ENCODE measurements around the gene TMEM182.

DNA sequence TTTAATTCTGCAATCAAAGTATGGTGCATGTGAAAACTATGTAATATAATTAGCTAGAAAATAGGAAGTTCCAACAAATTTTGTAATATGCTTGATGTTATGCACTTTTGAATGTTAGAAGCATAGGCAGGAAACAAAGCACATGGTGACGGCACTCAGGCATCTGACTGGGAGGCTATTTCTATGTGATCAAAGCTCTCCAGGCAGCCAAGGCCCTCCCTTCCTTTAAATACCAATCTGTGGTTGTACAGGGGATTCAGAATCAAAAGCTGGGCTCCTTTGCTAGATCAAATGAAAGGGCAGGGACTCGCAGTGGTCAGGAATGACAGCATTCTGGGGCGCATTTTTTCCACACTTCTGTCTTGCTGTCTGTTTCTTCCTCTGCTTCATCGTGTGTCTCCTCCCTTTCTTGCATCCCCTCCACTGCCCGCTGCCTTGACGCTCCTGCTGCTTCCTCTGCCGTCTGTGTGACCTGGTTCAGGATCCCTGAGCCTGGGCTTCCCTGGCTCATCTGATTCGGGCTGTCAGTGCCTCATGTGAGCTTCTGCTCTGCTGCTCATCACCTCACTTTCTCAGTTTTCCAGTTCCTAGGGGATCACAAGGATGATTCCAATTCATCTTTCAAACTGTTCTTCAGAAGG is 30.9 kb downstream of the TMEM182 start:
- TF ChIP-seq, protein P1, sequence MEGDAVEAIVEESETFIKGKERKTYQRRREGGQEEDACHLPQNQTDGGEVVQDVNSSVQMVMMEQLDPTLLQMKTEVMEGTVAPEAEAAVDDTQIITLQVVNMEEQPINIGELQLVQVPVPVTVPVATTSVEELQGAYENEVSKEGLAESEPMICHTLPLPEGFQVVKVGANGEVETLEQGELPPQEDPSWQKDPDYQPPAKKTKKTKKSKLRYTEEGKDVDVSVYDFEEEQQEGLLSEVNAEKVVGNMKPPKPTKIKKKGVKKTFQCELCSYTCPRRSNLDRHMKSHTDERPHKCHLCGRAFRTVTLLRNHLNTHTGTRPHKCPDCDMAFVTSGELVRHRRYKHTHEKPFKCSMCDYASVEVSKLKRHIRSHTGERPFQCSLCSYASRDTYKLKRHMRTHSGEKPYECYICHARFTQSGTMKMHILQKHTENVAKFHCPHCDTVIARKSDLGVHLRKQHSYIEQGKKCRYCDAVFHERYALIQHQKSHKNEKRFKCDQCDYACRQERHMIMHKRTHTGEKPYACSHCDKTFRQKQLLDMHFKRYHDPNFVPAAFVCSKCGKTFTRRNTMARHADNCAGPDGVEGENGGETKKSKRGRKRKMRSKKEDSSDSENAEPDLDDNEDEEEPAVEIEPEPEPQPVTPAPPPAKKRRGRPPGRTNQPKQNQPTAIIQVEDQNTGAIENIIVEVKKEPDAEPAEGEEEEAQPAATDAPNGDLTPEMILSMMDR (IDR thresholded peaks at IDR 0.05; ENCODE audit: low read length): no peak
- TF ChIP-seq EZH2 (IDR thresholded peaks at IDR 0.05; ENCODE audit: borderline replicate concordance, low read length): no peak

All from OCI-LY1 (cell line).